HUES48 (cell line): ENCODE data around the gene SDK1.
"Not testable (repeated sequence)": the region's sequence is repeated elsewhere in the genome, so short reads cannot be mapped to it uniquely, and the experiment has no call there.

ENCODE experiments used
- H3K27ac ChIP-seq: one replicate; pipeline ENCODE4 v1.7.0; 2013; ENCODE audit warnings: low read depth, low read length, inconsistent platforms
- H3K27me3 ChIP-seq: 2 replicates; pipeline ENCODE4 v1.6.1; 2013; ENCODE audit warnings: mild to moderate bottlenecking, low read length; ENCODE audit not compliant: control insufficient read depth, insufficient read depth
- H3K36me3 ChIP-seq: 2 replicates; pipeline ENCODE4 v1.6.1; 2013; ENCODE audit warnings: low read length; ENCODE audit not compliant: control insufficient read depth, insufficient read depth
- H3K4me1 ChIP-seq: 2 replicates; pipeline ENCODE4 v1.6.1; 2013; ENCODE audit warnings: mild to moderate bottlenecking, low read length; ENCODE audit not compliant: control insufficient read depth, insufficient read depth
- H3K4me3 ChIP-seq: 2 replicates; pipeline ENCODE4 v1.5.1; 2013; ENCODE audit warnings: mild to moderate bottlenecking, low read depth, low read length
- H3K9ac ChIP-seq: 2 replicates; pipeline ENCODE4 v1.6.1; 2013; ENCODE audit warnings: mild to moderate bottlenecking, low read depth, low read length, moderate library complexity
- H3K9me3 ChIP-seq: 2 replicates; pipeline ENCODE4 v1.6.1; 2013; ENCODE audit warnings: low read length; ENCODE audit not compliant: control insufficient read depth, insufficient read depth

Gene SDK1

DNA sequence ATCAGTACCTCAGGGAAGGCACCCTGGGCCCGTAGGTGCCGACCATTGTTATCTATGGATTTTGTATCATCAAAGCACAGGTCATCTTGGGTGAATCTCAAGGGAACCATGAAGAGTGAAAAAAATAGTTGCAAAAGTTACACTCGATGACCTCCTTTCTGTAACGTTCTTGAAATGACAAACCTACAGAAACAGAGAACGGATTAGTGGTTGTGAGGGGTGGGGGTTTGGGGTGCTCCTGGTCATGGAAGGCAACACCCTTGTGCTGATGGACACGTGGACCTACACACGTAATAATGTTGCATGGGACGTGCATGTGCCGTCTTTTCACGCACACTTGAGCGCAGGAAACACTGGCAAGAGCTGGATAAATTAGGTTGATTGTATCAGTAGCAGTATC, 655.9 kb downstream of the SDK1 start:
- no peaks in the 10 kb centered on the region for H3K4me1 ChIP-seq
- no peaks in the 10 kb centered on the region for H3K9me3 ChIP-seq
- H3K4me3 ChIP-seq = no peak overlapping the region
- H3K27ac ChIP-seq = no peak overlapping the region
- no peaks in the 10 kb centered on the region for H3K27me3 ChIP-seq
- no peaks in the 10 kb centered on the region for H3K36me3 ChIP-seq
- H3K9ac ChIP-seq = no peak overlapping the region

DNA sequence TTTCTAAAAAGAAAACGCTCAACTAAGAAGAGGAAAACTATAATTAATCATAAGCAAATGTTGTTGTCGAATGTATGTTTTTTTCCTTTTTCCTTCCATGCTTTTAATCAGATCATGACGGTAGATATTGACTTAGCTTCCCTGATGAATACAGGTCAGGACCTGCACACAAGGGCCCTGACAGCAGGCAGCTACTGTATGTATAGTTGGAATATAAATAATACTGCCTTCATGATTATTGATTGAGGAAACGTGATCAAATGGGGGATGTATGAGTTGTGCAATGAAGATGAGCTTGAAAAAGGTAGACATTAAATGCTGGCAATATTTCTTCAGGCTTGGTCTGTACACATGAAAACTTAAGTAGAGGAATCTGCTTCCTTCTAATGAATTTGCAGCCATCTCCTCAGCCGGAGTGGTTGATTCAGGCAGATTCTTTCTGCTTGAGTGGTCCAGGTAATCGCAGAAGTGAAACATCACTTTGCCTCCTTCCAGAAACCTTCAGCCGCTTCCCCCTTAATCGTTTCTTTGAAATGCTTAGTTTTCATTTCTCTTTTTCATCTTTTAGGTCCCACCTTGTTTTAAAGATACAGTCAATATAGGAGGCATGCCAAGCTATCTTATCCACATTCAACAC, 656.5 kb downstream of the SDK1 start:
- no peak overlapping the region for H3K4me3 ChIP-seq
- H3K4me1 ChIP-seq = no peaks in the 10 kb centered on the region
- H3K27me3 ChIP-seq = no peaks in the 10 kb centered on the region
- H3K9ac ChIP-seq = no peak overlapping the region
- no peaks in the 10 kb centered on the region for H3K36me3 ChIP-seq
- no peaks in the 10 kb centered on the region for H3K9me3 ChIP-seq
- H3K27ac ChIP-seq = no peak overlapping the region

DNA sequence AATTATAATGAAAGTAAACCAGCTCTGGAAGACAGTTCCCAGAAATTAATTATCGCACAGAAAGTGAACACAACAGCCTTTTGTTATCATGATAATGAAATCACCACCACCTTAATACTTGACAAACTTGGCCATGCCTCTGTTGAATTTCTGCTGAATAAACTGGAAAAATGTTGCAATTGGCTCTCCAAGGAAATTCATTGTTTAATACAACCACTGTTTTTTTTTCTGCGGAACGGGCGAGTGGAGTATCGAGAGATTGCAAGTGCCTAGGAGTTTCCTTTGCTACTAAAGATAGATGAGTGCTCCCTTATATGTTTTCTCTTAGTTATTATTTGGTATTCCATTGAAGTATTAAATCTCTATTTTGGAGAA, 657.0 kb downstream of the SDK1 start:
- Histone ChIP-seq H3K27me3 (no peaks in the 10 kb centered on the region), H3K27ac (no peak overlapping the region), H3K4me3 (no peak overlapping the region), H3K4me1 (no peaks in the 10 kb centered on the region), H3K9me3 (no peaks in the 10 kb centered on the region), H3K36me3 (no peaks in the 10 kb centered on the region), H3K9ac (no peak overlapping the region)

DNA sequence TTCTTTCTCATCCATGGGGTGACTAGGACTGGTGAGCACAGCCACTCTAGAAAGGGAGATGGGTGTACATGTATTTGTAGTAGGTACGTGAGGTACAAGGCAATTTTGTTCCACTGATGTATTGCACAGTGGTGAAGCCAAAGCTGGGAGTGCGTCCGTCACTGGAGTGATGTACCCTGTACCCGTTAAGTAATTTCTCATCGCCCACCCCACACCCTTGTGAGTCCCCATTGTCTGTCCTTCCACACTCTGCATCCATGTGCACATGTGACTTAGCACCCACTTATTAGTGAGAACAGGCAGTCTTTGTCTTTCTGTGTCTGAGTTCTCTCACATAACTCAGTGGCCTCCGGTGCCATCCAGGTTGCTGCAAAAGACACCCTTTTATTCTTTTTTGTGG, 658.3 kb downstream of the SDK1 start:
- no peak overlapping the region for H3K4me3 ChIP-seq
- H3K9ac ChIP-seq = no peak overlapping the region
- H3K36me3 ChIP-seq = no peaks in the 10 kb centered on the region
- H3K27ac ChIP-seq = no peak overlapping the region
- no peaks in the 10 kb centered on the region for H3K9me3 ChIP-seq
- no peaks in the 10 kb centered on the region for H3K27me3 ChIP-seq
- H3K4me1 ChIP-seq = no peaks in the 10 kb centered on the region

DNA sequence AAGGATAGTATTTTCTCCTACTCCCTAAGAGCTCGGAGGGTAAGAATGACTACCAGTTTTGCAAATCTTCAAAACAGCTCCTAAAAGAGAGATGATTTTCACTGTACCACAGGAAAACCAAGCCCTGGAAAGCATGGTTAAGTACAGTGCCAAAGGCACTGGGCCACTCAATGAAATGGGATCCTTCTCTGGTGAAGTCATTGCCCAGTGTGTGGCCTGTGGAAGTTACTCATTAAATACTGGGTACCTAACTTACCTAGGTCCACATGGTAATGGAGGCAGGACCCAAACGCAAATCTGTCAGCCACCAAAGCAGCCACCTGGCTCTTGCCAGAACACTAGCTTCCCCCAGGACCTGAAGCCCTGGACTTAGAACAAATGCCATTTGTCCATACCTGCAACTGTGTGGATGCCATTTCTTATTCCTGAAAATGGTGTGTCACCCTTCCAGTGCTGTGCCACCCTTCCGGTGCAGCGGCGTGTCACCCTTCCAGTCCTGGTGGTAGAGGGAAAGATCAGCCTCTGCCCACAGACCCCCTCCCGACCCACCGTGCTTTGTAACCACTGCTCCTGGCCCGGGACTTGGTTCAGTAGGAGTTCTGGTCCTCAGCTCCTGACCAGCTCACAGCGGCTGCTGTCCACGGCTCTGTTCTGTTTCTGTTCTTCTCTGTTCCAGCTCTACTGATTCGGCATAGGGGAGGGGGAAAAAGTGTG, 659.2 kb downstream of the SDK1 start:
- no peak overlapping the region for H3K9ac ChIP-seq
- no peak overlapping the region for H3K4me3 ChIP-seq
- no peaks in the 10 kb centered on the region for H3K4me1 ChIP-seq
- H3K27ac ChIP-seq = no peak overlapping the region
- H3K36me3 ChIP-seq = no peaks in the 10 kb centered on the region
- H3K27me3 ChIP-seq = no peaks in the 10 kb centered on the region
- H3K9me3 ChIP-seq = no peaks in the 10 kb centered on the region

DNA sequence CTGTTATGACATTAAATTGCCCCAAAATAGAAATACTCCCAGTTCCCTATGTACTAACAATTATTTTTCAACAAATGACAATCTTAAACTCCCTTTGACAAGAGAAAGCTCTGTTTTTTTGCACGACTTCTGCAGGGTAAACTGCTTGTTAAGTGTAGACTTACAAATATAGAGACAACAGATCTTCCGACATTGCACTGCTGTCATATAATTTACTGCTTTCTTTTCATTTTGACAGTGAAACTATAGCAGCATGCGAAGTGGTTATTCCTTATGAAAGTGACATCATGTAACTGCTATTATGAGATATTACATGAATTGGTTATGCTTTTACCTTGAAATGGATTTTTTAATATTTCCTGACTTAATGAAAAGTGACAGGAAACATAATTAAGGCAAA, 659.9 kb downstream of the SDK1 start:
- no peak overlapping the region for H3K9ac ChIP-seq
- H3K27me3 ChIP-seq = no peaks in the 10 kb centered on the region
- H3K4me1 ChIP-seq = no peaks in the 10 kb centered on the region
- H3K36me3 ChIP-seq = no peaks in the 10 kb centered on the region
- H3K4me3 ChIP-seq = no peak overlapping the region
- no peak overlapping the region for H3K27ac ChIP-seq
- no peaks in the 10 kb centered on the region for H3K9me3 ChIP-seq

DNA sequence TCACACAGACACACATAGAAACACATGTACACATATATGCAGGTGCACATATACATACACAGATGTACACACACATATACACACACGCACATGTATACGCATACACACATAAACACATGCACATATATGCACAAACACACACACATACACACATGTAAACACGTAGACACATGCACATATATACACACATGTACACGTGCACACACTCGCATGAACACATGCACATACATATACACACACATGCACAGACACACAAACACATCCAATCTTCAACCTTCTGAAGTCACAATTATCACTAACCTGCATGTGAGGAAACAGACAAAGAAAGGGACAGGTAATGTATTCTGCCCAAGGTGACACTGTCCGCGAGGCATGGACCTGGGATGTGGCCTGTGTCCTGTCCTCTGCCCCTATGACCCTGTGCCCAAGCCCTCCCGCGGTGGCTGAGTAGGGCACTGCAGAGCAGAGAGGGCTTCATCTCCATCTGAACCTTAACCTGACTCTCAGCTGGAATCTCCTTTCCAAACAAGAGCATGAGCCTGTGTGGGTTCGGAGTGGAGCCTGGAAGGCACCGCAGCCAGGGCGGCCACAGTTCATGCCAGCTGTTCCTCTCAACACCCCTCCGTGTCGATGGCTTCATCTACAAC, 660.9 kb downstream of the SDK1 start:
- Histone ChIP-seq H3K9ac (no peak overlapping the region), H3K27me3 (no peaks in the 10 kb centered on the region), H3K9me3 (no peaks in the 10 kb centered on the region), H3K27ac (no peak overlapping the region), H3K4me1 (no peaks in the 10 kb centered on the region), H3K4me3 (no peak overlapping the region), H3K36me3 (no peaks in the 10 kb centered on the region)

DNA sequence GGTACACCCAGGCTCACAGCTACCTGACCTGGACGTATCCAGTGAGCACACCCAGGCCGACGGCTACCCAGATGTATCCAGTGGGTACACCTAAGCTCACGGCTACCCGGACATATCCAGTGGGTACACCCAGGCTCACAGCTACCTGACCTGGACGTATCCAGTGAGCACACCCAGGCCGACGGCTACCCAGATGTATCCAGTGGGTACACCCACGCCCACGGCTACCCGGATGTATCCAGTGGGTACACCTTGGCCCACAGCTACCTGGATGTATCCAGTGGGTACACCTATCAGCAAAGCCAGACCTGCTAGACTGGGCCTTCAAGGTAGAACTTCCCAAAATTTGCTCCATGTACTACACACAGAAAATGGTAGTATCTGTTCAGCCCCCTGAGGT, 662.7 kb downstream of the SDK1 start:
- H3K4me1 ChIP-seq, H3K27ac ChIP-seq, H3K4me3 ChIP-seq, H3K9me3 ChIP-seq, H3K9ac ChIP-seq, H3K36me3 ChIP-seq, H3K27me3 ChIP-seq: not testable (repeated sequence)

DNA sequence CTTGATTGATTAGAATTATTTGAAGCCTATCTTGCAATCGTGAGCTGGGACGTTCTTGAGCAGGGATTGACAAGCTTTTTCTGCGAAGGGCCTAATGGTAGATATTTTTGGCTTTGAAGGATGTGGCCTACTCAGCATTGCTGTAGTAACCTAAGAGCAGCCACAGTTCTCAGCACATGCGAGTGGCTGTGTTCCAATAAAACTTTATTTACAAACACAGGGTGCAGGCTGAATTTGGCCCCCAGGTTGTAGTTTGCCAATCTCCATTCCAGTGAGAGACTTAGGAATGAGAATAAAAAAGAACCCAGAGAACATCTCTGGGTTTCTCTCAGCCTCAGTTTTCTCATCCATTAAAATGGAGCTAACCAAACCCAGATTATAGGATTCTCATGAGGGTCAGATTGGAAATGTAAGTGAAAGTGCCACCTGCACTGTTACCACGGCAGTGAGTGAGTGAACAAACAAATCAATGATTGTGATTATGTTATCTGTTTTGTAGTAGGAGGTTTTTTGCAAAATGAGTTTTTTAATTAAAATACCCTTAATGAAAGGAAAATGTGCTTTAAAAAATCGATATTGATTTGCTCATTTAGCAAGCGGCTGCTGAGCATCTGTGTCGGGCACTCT, 664.0 kb downstream of the SDK1 start:
- no peaks in the 10 kb centered on the region for H3K9me3 ChIP-seq
- H3K36me3 ChIP-seq = no peaks in the 10 kb centered on the region
- no peak overlapping the region for H3K4me3 ChIP-seq
- H3K27ac ChIP-seq = no peak overlapping the region
- no peak overlapping the region for H3K9ac ChIP-seq
- no peaks in the 10 kb centered on the region for H3K4me1 ChIP-seq
- no peaks in the 10 kb centered on the region for H3K27me3 ChIP-seq

DNA sequence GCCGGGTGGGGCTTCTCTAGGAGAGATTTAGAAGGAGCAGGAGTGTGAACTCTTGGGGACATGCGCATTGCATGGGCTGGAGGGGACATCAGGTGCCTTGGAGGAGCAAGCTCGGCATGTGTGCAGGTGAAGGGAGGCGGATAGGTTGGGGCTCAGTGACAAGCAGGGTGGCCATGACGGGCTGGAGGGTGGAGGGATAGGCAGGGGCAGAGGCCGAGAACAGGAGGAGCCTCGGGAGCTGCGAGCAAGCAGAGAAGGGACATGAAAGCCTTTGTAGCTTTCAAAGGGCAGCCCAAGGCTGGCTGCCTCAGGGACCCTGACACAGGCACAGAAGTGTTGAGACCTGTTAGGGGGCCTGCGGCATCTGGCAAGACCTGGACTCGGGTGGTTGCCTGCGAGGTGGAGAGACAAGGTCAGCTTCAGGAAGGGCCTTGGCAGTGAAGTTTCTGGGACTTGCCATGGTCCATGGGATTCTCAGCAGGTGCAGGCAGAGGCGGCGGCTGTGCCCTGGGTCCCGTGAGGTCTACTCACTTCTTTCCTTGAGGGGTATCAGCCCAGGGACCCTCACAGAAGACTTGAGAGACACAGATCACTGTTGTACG, 664.8 kb downstream of the SDK1 start:
- Histone ChIP-seq H3K27ac (no peak overlapping the region), H3K36me3 (no peaks in the 10 kb centered on the region), H3K9ac (no peak overlapping the region), H3K4me3 (no peak overlapping the region), H3K9me3 (no peaks in the 10 kb centered on the region), H3K4me1 (no peaks in the 10 kb centered on the region), H3K27me3 (no peaks in the 10 kb centered on the region)

DNA sequence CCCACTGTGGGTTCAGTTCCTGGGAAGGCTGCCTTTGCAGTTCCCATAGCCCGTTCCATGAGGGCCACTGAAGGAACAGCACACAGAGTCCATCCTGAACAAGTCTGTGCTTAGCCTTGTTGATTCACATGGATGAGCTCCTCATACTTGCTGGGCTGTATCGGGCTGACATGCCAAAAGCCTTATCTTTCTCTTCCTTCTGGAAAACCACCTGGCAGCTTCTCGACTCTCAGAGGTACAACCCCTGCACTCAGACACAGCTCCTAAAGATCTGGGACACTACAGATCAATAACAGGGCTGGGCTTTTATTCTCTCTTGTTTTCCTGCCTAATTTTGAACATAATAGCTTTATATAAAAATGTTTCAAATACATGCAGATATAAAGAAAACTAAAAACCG, 667.2 kb downstream of the SDK1 start:
- Histone ChIP-seq H3K9me3 (no peaks in the 10 kb centered on the region), H3K27me3 (no peaks in the 10 kb centered on the region), H3K27ac (no peak overlapping the region), H3K36me3 (no peaks in the 10 kb centered on the region), H3K9ac (no peak overlapping the region), H3K4me3 (no peak overlapping the region), H3K4me1 (peaks cover 3% of the 10 kb centered on the region; the same call in 1 of the 2 replicates)
